ENCODE results near the gene CBX7.
"Not testable (repeated sequence)": the region's sequence is repeated elsewhere in the genome, so short reads cannot be mapped to it uniquely, and the experiment has no call there.

CBX7 gene

DNA sequence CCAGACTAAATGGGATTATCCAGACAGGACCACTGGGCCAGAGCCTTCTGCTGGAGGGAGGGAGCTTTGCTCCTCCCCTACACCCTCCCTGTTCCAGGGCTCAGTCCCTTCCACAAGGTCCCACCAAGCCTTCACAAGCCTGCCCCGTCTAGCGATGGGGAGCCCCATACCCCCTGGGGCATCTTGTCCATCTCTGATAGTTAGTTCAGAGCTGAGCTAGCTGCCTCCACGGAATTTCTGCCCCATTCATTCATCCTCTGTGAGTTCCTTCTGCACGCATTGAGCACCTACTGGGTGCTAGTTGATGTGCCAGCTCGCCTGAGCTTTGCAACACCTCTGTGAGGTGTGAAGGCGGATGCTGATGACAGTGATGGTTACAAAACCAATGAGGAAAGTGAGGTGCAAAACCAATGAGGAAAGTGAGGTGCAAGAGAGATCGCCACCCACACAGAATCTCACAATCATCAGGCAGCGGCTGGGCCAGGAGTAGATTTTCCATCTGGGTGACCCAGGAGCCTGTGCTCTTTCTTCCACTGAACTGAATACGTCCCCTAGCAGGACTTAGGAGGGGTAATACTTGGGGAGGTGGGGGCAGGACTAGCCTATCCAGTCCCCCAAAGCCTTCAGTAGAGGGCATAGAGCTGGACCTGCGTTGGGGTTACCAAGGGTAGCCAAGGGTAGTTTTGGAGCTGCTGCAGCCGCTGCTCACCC is 21.5 kb upstream of the CBX7 start:
- no peak for DNase-seq

DNA sequence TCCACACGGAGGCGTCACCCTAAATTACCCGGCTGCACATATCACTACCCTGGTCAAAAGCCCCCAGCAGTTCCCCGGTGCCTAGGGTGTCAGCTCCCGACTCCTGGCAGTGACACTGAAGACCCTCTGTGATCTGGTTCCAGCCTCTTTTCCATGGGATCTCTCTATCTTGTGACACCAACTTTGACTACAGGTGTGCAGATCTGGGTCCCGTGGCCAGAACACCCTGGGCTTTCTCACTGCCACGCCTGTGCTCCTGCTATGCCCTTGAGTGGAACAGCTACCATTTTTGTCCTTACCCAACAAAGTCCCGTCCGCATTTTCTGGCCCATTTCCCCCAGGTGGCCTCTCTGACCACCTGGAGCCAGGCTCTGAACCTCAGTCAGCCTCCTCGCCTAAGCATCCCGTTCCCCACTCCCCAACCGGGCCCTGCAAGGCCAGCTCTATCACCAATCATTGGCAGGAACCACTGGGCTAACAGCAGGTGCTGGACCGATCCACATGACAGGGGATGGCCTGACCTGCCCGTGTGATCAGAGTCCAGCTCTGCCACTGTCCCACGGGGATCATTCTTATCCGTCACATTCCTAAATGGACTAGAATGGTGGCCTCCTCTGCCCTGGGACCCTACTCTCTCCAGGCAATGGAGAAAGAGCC is 20.7 kb upstream of the CBX7 start:
- no peak for DNase-seq

DNA sequence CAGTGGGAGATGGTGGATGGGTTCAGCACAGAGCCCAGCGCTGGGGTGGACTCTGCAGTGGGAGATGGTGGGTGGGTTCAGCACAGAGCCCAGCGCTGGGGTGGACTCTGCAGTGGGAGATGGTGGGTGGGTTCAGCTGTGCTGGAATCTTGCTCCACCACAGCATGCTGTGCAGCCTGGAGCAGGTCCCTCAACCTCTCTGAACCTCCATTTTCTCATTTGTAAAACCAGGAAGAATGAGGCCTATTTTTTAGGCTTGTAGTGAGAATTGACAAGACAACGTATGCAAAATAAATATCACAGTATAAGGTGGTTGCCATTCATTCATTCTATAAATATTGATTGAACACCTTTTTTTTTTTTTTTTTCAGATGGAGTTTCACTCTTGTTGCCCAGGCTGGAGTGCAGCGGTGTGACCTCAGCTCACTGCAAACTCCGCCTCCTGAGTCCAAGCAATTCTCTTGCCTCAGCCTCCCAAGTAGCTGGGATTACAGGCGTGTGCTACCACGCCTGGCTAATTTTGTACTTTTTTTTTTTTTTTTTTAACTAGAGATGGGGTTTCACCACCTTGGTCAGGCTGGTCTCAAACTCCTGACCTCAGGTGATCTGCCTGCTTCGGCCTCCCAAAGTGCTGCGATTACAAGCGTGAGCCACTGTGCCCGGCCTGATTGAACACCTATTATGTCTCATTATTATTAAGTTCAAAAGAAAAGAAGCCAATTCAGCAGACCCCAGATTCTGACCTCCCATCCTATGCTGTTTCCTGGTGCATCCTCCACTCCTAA is 20.0 kb upstream of the CBX7 start:
- DNase-seq = not testable (repeated sequence)

DNA sequence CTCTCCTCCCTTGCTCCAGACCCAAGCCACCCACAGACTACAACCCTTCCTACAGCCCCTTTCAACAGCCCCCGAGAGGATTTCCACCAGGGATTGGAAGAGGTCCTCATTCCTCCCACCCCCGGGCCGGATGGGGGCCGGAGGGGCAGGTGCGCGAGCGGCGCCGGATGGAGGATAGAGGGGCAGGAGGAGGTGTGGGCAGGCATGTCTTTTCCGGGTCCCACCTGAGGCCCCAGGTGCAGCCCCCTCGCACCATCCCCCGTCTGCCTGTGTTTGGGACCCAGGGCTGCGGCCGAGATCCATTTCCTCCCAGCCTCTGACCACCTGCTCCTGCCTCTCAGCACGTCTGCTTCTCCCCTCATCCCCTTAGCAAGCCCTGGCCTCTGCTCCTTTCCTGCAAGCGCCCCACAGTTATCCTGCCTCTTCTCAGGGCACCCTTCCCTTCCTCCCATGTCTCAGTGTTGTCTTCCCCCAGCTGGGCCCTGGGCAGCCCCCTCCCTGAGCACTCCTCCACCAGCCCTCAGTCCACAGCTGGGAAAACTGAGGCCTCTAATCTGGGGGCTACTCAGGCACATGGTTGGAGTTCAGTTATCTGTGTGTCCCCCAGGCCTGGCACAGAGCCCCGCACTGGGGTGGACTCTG is 19.3 kb upstream of the CBX7 start:
- DNase-seq = no peak

DNA sequence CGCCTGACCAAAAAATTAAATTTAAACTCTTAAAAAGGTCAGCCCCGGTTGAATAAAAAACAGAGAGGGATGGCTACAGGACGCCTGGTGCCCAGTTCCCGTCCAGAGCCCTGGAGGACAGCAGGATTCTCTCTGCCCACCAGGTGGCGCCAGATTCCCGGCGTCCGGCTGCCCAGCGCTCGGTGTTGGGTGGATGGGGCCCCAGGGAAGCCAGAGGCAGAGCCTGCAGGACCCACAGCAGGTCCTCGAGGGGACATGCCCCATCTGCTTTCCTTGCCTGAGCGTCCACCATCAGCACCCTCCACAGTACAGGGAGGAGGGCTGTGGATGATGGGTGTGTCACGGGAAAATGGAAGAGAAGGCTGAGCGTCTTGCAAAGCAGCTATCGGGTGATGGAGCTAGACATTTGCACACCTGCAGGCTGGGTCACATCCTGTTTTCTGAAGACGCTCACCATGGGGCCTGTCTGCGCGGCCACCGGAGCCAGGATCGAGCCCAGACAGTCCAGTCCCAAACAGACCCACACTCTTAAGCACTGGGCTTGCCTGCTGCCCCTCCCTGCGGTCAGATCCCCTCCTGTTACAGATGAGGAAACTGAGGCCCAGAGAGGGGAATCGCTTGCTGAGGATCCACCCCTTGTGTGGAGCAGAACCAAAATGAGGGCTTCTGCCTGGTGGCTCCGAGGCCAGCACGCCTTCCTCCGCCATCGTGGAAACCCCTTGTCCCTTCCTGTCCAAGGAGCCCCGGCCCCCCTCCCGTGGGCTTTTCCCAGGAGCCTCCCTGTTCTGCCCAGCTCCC is 18.5 kb upstream of the CBX7 start:
- peak; percentile 58 for DNase-seq

DNA sequence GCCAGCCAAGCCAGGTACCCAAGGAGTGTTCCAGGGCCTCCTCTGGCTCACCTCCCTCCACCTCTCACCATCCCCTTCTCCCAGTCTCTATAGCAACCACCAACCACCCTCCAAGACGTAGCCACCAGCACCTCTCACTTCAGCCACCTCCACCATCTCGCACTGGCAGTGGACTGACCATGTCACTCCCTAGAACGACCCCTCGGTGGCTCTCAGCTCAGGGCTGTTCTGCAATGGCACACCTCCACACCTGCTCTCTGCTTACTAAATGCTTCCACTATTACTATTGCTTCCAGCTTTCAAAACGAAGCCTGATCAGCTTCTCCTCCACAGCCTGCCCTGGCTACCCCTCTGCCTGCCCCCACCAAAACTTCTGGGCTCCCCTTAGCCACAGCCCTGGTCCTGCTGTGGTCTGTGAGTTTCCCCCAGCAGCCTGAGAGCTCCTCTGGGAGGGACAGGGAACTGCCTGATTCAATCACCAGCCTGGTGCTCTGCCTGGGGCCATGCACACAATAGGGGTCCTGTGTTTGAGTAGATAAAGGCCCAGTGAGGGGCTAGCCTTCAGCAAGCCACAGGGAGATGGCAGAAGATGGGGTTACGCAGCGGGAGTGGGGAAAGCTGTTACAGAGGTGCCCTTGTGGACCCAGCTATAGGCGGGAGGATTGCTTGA is 17.5 kb upstream of the CBX7 start:
- no peak for DNase-seq

DNA sequence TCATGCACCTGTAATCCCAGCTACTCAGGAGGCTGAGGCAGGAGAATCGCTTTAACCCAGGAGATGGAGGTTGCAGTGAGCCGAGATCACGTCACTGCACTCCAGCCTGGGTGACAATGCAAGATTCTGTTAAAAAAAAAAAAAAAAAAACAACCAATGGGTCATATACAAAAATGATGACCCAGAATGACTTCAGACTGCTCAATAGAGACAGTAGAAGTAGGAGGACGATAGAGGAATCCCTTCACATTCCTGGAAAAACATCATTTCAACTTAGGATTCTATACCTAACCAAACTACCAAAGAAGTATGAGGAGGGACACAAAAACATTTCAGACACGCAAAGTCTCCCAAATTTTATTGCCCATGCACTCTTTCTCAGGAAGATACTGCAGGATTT is 14.1 kb upstream of the CBX7 start:
- DNase-seq = no peak

DNA sequence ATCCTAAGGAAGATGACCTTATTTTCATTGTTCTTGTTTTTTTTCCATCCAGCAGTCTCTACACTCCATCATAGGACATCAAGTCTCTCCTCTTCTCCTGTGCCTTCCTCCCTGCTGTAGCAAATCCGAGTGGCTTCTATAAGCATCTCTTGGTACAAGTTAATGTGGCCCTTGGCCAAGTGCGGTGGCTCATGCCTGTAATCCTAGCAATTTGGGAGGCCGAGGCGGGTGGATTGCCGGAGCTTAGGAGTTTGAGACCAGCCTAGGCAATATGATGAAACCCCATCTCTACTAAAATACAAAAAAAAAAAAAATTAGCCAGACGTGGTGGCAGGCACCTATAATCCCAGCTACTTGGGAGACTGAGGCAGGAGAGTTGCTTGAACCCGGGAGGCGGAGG is 3.6 kb upstream of the CBX7 start:
- not testable (repeated sequence) for DNase-seq

DNA sequence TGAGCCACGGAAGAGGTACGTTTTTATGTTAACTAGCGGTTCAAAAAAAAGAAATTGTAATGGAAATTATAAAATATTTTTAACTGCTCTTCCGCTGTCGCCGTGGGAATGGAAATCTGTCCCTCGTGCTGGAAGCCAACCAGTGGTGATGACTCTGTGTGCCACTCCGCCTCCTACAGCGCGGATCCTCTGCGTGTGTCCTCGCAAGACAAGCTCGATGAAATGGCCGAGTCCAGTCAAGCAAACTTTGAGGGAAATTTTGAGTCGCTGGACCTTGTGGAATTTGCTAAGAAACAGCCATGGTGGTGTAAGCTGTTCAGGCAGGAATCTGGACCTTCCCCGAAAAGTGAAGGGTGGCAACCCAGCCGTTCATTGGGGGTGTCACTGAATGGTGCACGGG is 2.9 kb upstream of the CBX7 start:
- DNase-seq = no peak

DNA sequence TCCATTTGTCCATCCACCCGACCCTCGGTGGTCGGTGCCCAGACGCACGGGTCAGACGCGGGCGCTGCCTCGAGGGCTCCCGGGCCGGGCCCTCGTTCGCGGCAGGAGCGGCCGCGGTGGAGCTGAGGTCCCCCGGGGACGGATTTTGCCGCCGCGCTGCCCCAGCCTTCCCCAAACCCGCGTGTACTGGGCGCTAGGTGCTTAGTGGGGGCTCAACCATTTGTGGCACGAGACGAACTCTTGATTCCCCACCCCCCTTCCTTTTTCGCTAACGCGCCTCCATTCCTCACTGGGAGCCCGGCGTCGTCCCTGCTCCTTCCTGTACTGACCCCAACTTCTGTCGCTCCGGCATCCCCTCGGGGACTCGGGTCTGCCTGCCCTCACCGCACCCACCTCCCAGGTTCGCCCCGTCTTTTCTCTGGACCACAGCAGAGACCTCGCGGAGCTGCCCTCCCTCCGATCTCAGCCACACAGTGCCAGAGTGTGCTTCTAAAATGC is 789 bp upstream of the CBX7 start:
- DNase-seq = no peak

DNA sequence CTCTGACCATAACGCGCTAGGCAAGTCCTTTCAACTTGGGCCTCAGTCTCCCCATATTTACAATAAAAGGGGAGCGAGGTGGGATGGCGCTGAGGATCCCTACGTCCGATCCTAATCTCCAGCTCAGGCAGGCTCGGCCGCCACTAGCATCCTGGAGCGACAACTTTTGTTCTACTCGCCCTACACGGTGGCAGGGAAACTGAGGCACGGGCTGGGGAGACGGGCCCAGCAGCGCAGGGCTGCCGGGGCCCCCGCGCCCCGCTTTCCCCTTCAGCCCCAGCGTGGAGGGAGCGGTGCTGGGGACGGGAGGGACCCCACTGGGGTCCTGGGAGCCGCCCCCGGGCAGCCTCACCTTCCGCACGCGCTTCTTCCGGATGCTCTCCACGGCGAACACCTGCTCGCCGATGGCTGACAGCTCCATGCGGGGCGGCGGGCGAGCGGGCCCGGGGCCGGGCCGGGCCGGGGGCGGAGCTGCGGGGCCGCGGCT is 413 bp downstream of the CBX7 start:
- DNase-seq = no peak

DNA sequence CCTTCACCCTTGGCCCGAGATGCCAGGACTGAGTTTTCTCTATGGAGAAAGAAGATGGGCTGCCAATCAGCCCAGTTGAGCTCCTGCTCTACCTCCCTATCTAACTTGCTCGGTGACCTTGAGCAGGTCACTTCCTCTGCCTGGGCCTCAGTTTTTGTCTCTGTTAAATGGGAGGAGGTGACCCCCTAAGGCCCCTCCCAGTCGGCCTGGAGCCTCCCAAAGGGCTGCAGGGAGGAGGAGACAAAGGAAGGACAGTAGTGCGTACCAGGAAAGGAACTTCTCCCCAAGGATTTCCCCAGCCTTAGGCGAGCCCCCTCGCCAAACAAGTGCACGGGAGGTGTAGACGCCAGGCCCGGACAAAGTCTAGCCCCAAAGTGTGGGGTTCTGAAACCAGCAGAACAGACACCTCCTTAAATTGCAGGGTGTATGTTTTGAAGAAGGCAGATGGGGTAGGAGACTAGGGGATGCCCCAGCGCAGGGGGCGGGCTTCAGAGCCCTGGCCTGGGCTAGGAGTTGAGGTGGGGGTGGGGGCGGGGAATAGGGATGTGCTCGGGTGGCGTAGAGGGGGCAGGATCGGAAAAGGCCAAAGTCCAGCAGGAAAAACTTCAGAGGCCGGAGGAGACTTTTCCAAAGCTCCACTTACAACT is 1.0 kb downstream of the CBX7 start:
- no peak for DNase-seq

DNA sequence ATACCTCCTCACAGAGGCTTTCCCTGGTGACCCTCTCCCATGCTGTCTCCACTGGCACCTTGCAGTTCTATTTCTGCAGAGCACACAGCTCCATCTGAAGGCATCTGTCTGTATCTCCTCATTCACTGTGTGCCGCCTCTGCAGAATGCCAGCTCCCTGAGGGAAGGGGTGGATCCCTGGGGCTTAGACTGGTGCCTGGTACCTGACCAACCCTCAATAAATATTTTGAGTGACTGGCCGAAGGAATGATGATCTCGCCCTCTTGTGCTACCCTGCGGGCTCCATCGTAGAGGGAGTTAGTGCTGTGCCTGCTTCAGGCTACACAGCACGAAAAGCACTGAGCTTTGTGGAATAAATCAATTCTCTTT is 1.6 kb downstream of the CBX7 start:
- DNase-seq = no peak

DNA sequence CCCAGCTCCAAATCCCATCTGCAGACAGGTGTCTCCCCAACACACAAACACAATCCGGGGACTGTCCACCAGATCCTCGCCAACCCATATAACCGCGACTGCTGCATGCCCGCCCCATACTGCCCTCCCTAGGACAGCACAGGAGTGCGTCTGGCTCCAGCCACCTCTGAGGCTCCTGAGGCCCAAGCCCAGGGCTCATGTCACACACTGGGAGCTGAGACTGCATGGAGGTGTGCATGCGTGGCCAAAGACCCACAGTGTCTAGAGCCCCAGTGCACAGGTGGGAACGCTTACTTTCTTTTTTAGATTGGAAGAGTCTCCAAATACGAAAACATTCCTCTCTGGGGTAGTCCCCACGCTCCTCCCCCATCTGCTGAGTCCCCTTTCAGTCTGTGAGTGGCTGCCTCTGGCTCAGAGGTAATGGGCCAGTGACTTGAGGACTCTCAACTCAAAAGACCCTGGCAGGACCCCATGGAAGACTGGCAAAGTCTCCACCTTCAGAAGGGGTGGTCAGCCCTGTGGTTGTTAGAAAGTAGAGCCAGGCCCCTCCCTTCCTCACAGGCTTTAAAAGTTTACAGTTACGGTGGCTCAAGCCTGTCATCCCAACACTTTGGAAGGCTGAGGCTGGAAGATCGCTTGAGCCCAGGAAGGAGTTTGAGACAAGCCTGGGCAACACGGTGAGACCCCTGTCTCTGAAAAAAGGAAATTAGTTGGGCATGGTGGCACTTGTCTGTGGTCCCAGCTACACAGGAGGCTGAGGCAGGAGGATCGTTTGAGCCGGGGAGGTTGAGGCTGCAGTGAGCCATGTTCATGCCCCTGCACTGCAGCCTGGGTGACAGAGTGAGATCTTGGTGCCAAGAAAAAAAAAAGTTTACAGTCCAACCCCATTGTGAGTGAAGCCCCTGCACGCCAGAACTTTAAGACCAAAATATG is 2.3 kb downstream of the CBX7 start:
- no peak for DNase-seq

DNA sequence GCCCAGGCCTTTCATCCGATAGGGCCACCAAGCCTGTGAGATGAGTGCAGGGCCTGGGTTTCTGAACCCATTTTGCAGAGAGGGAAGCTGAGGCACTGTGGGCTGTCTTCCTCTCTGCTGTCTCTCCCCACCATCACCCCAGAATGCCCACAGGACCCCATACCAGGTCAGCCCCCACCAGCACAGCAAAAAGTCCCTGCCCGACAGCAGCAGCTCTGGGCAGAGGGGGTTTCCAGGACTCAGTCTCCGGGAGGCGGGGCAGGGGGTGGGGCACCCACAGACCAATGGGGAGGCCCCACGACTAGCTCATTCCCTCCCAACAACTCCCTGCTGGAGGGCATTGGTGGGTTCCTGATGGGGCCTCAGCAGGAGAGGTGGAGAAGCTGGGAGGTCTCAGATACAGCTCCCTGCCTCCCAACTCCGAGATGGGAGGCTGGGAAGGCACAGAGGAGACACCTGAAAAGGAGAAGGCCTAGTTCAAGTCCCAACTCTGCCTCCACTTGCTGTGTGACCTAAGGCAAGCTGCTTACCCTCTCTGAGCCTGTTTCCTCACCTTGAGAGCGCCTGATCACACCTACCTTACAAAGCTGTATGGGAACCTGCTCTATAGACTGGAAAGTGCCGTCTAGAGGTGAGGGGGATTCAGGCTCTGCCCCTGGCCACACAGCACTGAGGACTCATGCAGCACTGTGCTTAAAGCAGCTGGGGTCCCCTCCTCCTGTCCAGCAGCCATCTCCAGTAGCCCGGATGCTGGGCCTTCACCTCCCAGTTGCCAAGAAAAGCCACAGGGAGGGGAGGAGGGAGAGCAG is 3.5 kb downstream of the CBX7 start:
- no peak for DNase-seq

DNA sequence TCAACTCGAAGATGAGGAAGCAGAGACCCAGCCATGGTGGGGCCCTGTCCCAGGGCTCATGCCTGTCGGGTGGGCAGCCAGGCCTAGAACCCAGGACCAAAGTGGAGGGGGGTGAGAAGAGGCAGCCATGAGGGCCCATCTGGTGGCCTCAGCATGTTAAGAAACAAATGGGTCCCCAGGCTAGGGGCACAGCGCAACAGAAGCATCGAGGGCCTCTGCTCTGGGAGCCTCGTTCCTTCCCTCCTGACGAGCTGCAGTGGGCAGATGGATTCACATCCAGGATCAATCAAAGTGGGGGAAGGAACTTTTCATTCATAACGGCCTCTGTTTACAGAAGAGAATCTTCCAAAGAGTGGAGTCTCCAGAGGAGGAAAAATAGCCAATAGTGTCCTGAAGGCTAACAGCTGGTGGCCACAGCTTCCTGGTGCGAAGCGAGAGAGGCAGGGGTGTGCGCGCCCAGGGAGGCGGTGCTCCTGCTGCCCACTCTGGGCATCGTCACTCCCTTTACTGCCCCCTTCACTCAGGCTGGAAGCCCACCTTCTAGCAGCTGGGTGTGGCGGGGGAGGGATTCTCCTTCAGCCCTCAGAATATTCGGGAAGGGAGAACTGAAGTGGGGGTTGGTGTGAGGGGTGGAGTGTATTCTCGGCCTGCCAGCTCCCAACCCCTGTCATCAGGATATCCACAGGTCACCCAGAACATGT is 4.3 kb downstream of the CBX7 start:
- no peak for DNase-seq

DNA sequence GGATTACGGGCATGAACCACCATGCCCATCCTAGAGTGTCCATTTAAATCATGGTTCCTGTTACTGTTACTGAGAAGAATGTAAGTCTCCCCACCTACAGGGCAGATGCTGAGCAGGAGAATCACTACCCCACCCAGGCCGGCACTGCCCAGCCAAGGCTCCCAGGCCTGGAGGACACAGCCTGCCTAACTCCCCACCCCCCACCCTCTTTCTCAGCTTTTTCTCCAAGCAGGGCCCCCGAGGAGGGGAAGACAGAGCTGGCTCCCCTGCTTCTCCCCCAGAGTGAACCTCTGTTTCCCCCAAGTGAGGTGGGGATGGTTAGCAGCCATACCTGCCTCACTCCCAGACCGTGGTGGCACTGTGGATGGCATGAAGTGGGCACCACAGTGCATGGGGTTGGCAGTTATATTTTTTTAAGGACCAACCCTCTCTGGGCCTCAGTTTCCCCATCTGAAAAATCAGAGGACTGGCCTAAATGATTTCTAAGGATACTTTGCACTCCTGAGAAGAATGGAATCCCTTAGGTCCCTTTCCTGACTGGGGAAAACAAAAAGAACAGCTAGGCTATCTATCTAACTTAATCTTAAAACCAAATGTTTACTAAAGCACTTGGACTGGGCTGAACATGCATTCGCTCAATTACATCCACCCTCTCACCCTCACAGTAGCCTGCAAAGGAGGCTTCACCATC is 5.0 kb downstream of the CBX7 start:
- no peak for DNase-seq

All from NCI-H1092 (cell line).